GM21723 (cell line): Measurements from ENCODE around the gene KRTAP2-1.
"Not testable (repeated sequence)": the region's sequence is repeated elsewhere in the genome, so short reads cannot be mapped to it uniquely, and the experiment has no call there.

ENCODE experiments used
- ATAC-seq: cut with Tn5 transposase; IDR thresholded peaks from one replicate; pipeline ENCODE4 v1.9.1; 2021; ENCODE audit warnings: mild to moderate bottlenecking, moderate library complexity; ENCODE audit not compliant: unreplicated experiment

Gene KRTAP2-1

GRCh38 chr17:41046735-41047465, at the start of gene KRTAP2-1:
KRTAP2-1 (minus strand) TSS chr17:41047316; CDS start chr17:41047267, 49 bp downstream.
- not testable (repeated sequence) for ATAC-seq

GRCh38 chr17:41096055-41096454, 48.9 kb upstream of the KRTAP2-1 start:
- ATAC-seq, result no peak

- not testable (repeated sequence) for ATAC-seq
Measured at GRCh38 chr17:41088760-41089352, 41.7 kb upstream of the KRTAP2-1 start.

- ATAC-seq, result not testable (repeated sequence)
Measured at GRCh38 chr17:41084100-41084856, 37.2 kb upstream of the KRTAP2-1 start, which contains the start of gene KRTAP4-7. KRTAP4-7 (plus strand) TSS chr17:41084150; CDS start chr17:41084207, 57 bp downstream.

GRCh38 chr17:41083427-41083826, 36.3 kb upstream of the KRTAP2-1 start:
- ATAC-seq, result not testable (repeated sequence)

- no peak for ATAC-seq
Measured at GRCh38 chr17:41082626-41083025, 35.5 kb upstream of the KRTAP2-1 start.

- ATAC-seq, result no peak
Measured at GRCh38 chr17:41076788-41077187, 29.7 kb upstream of the KRTAP2-1 start.

GRCh38 chr17:41073676-41074075, 26.6 kb upstream of the KRTAP2-1 start:
- ATAC-seq, result no peak

GRCh38 chr17:41071606-41072360, 24.7 kb upstream of the KRTAP2-1 start:
- no peak for ATAC-seq

- no peak for ATAC-seq
Measured at GRCh38 chr17:41069031-41069430, 21.9 kb upstream of the KRTAP2-1 start.

- ATAC-seq, result no peak
Measured at GRCh38 chr17:41067281-41067680, 20.2 kb upstream of the KRTAP2-1 start.

GRCh38 chr17:41065829-41066624, 18.9 kb upstream of the KRTAP2-1 start, which contains the start of gene KRTAP2-4:
KRTAP2-4 (minus strand) TSS chr17:41065879; CDS start chr17:41065845, 34 bp downstream.
- ATAC-seq, result no peak

- not testable (repeated sequence) for ATAC-seq
Measured at GRCh38 chr17:41065016-41065689, 18.0 kb upstream of the KRTAP2-1 start.

GRCh38 chr17:41064301-41064700, 17.2 kb upstream of the KRTAP2-1 start:
- no peak for ATAC-seq

- ATAC-seq, result no peak
Measured at GRCh38 chr17:41063449-41063848, 16.3 kb upstream of the KRTAP2-1 start.

- no peak for ATAC-seq
Measured at GRCh38 chr17:41061964-41062363, 14.8 kb upstream of the KRTAP2-1 start.

GRCh38 chr17:41060052-41060604, 13.0 kb upstream of the KRTAP2-1 start, which contains the start of gene KRTAP2-3:
KRTAP2-3 (minus strand) TSS chr17:41060114; CDS start chr17:41060050, 64 bp downstream.
- ATAC-seq, result no peak

GRCh38 chr17:41059276-41060051, 12.3 kb upstream of the KRTAP2-1 start:
- not testable (repeated sequence) for ATAC-seq
